Measurements from ENCODE around the gene SNTB2. TPM values are rescaled to one million over a fixed set of nuclear protein-coding genes. Genes with fewer than 3 reads are reported as not detected.

SNTB2 gene
- total RNA-seq, 2 donors from 2014 or later = 33.7 to 53.0 TPM

DNA sequence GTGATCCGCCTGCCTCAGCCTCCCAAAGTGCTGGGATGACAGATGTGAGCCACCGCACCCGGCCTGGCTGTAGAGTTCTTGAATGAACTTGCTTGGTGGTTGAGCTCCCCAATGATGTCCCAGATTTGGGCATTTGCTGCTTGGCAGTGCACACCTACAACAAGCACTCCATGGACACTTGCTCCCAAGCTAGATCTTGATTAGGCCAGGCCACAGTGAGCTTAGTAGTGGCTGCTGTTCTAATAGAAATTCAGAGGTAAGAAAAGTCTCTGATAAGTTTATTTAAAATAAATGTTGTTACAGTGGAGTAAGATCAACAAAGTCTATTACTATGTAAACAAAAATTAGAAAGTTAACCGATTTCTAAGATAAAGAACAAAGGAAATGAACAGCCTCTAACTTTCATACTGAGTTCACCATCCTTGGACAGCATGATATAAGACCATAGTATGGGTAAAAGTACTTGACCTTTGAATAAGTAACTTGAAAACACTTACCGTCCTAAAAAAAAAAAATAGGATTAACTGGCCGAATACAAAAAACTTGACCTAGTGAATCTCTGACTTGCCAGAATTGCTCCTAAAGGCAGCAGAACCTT lies 163.7 kb downstream of the SNTB2 start:
- intact Hi-C loops (cut with DNase I) = no loop called here
- H3K4me1 ChIP-seq (replicated peaks) = no peaks in the 10 kb centered on the region
- no peaks in the 10 kb centered on the region for H3K9me3 ChIP-seq
- H3K27ac ChIP-seq = no peak overlapping the region
- no peaks in the 10 kb centered on the region for H3K27me3 ChIP-seq (replicated peaks; ENCODE audit: insufficient read depth)
- TF ChIP-seq, protein P1, sequence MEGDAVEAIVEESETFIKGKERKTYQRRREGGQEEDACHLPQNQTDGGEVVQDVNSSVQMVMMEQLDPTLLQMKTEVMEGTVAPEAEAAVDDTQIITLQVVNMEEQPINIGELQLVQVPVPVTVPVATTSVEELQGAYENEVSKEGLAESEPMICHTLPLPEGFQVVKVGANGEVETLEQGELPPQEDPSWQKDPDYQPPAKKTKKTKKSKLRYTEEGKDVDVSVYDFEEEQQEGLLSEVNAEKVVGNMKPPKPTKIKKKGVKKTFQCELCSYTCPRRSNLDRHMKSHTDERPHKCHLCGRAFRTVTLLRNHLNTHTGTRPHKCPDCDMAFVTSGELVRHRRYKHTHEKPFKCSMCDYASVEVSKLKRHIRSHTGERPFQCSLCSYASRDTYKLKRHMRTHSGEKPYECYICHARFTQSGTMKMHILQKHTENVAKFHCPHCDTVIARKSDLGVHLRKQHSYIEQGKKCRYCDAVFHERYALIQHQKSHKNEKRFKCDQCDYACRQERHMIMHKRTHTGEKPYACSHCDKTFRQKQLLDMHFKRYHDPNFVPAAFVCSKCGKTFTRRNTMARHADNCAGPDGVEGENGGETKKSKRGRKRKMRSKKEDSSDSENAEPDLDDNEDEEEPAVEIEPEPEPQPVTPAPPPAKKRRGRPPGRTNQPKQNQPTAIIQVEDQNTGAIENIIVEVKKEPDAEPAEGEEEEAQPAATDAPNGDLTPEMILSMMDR (IDR thresholded peaks at IDR 0.05) = no peak
- TF ChIP-seq POLR2A (IDR thresholded peaks at IDR 0.05) (no peak), POLR2AphosphoS5 (IDR thresholded peaks at IDR 0.05) (no peak)
- WGBS = 62% methylated on average over 6 of the region's 6 CpGs
- peaks cover 0 to 4% of the 10 kb centered on the region in 2 donors for H3K36me3 ChIP-seq
- no peak for DNase-seq (ENCODE audit: low spot score)
- no peak overlapping the region for H3K4me3 ChIP-seq

DNA sequence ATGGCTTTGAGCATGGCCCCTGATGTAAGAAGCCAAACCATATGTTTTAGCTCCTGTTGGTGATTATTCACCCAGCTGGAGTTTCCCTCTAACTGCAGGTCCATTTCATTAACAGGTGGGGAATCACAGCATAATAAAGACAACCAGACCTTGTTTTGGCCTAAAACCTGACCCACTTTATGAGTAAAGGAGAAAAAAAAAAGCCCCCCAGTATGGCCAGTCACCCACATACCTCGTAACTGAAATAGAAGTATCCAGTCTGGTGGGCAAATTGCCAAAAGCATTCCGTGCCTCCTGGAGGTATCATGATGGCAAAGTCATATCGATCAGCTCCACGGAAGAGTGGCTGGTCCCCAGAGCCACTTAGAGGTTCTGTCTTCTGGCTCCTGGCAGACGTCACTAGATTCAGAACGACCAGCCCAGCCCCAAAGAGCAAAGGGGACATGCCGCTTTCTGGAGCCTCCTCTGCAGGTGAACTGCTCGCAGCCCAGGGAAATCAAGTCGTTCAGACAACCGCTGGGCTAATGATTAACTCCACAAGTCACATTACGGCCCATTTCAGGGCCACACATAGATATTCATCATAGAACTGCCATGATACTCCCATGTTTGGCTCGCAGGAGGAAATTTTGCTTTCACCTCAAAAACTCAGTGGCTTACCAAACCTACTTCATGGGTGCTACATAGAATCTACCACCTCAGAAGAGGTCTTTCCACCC lies 164.5 kb downstream of the SNTB2 start, which contains the start of gene TMED6:
TMED6 (minus strand) TSS at position 478 of the 719 bp plus-strand sequence; CDS start at position 445, 33 bp downstream.
- intact Hi-C loops (cut with DNase I) = no loop called here
- DNase-seq (ENCODE audit: low spot score) = no peak
- Histone ChIP-seq H3K4me1 (replicated peaks) (no peaks in the 10 kb centered on the region), H3K4me3 (no peak within 1 kb of the TSS), H3K27ac (no peak within 1 kb of the TSS), H3K27me3 (replicated peaks; ENCODE audit: insufficient read depth) (no peaks in the 10 kb centered on the region), H3K36me3 (peaks cover 0 to 4% of the 10 kb centered on the region in 2 donors), H3K9me3 (no peaks in the 10 kb centered on the region)
- no peak for TF ChIP-seq POLR2AphosphoS5 (IDR thresholded peaks at IDR 0.05)
- TF ChIP-seq, protein P1 (IDR thresholded peaks at IDR 0.05) = no peak
- TF ChIP-seq POLR2A (IDR thresholded peaks at IDR 0.05) = no peak
- 63% methylated on average over 12 of the region's 12 CpGs for WGBS

Small RNA genes lying within 50 kb of the gene (small RNA-seq; reads per million reads assigned to genes)
- gene RF00019 = 0 reads per million in 2 donors
- 0 reads per million in 2 donors for gene RNU6-22P

Other genes with a start within 250 kb of the SNTB2 start
- gene HAS3, start 81.5 kb upstream of the SNTB2 start, total RNA-seq = 1 to 10 TPM; 3.0 to 4.5 TPM
- gene CHTF8, start 54.6 kb upstream of the SNTB2 start, total RNA-seq = 100 to 1,000 TPM; 124 to 171 TPM
- gene UTP4, start 54.5 kb upstream of the SNTB2 start, total RNA-seq = 10 to 100 TPM; 18.4 to 51.0 TPM
- 10 to 100 TPM; 44.8 to 46.1 TPM for gene VPS4A, start 124.2 kb downstream of the SNTB2 start, total RNA-seq
- gene PDF, start 143.4 kb downstream of the SNTB2 start, total RNA-seq = 10 to 100 TPM; 40.7 to 42.9 TPM
- gene COG8, start 152.4 kb downstream of the SNTB2 start, total RNA-seq = 10 to 100 TPM; 55.6 to 85.2 TPM
- gene NIP7, start 152.6 kb downstream of the SNTB2 start, total RNA-seq = 10 to 100 TPM; 11.2 to 19.4 TPM
- 1 to 10 TPM in 1 of 2 donors, not detected in 1; 1.1 TPM for gene TMED6, start 164.6 kb downstream of the SNTB2 start, total RNA-seq
- 10 to 100 TPM; 21.9 to 33.1 TPM for gene TERF2, start 198.8 kb downstream of the SNTB2 start, total RNA-seq
- 10 to 100 TPM; 48.8 to 71.3 TPM for gene CYB5B, start 237.5 kb downstream of the SNTB2 start, total RNA-seq

Data from prostate gland (tissue), 2 donors.